ENCODE results near the gene DNAH9.

GRCh38 chr17:11943759-11944347, 345.6 kb downstream of the DNAH9 start:
- TF ChIP-seq CTCF (IDR thresholded peaks at IDR 0.05; ENCODE audit: low read depth, low read length, poor library complexity, severe bottlenecking), result no peak
- no peak for TF ChIP-seq EZH2phosphoT487 (IDR thresholded peaks at IDR 0.05; ENCODE audit: borderline replicate concordance, low read length)

Measured in DOHH2 (cell line).